ENCODE measurements around the gene CBX4. TPM values are rescaled to one million over a fixed set of nuclear protein-coding genes. Genes with fewer than 3 reads are reported as not detected.
A peak's percentile ranks its signal among the peaks of the same experiment; 100 is the strongest.

Gene CBX4
- total and polyA plus RNA-seq, 10 of the 15 experiments (the other 5 are each of a cell fraction or from before 2014, with no cell fraction given): 0.69 to 24.6 (median 4.2) TPM

GRCh38 chr17:79813297-79814126 is 25.7 kb downstream of the CBX4 start:
- Histone ChIP-seq H3K4me2 (ENCODE audit: control insufficient read depth, insufficient read depth) (peak overlapping the region; percentile 24; the same call in 1 of the 2 replicates), H3K4me1 (ENCODE audit: control insufficient read depth, insufficient read depth, low read length) (peaks cover 26% of the 10 kb centered on the region), H3K9ac (ENCODE audit: control insufficient read depth, insufficient read depth, low read length) (no peak overlapping the region; the same call in 1 of the 2 replicates), H3K4me3 (no peak overlapping the region), H2AFZ (ENCODE audit: control insufficient read depth, low read depth, low read length) (no peak overlapping the region), H4K20me1 (ENCODE audit: control insufficient read depth, insufficient read depth) (no peaks in the 10 kb centered on the region; the same call in 1 of the 2 replicates), H3K79me2 (ENCODE audit: control insufficient read depth, insufficient read depth, low read length) (no peaks in the 10 kb centered on the region), H3K27me3 (replicated peaks in 1 of 2; ENCODE audit: control insufficient read depth in 2 of 2, insufficient read depth in 2 of 2, low read length in 1 of 2) (peaks cover 41 to 42% of the 10 kb centered on the region in 2 experiments), H3K36me3 (ENCODE audit: control insufficient read depth in 2 of 2, insufficient read depth in 2 of 2, low read length in 1 of 2) (no peaks in the 10 kb centered on the region), H3K9me3 (replicated peaks; ENCODE audit: control insufficient read depth, insufficient read depth, low read length) (no peaks in the 10 kb centered on the region), H3K27ac (ENCODE audit: control insufficient read depth, insufficient read depth) (no peak overlapping the region)
- TF ChIP-seq EGR1 (IDR thresholded peaks at IDR 0.05; ENCODE audit: borderline replicate concordance in 1 of 2, low read depth in 2 of 2, low read length in 2 of 2) (peak in 1 of 2 experiments; percentile 51; a peak in 2 of 3 replicates), YY1 (IDR thresholded peaks at IDR 0.05; ENCODE audit: low read depth, low read length) (peak; percentile 92), MXI1 (IDR thresholded peaks at IDR 0.05; ENCODE audit: low read depth, low read length) (no peak), POLR2A (IDR thresholded peaks at IDR 0.05; ENCODE audit: low read depth, low read length) (0 out of 2 replicates have a peak, but pooled peaks have one; percentile 45), TAF1 (IDR thresholded peaks at IDR 0.05; ENCODE audit: borderline replicate concordance, low read depth, low read length) (0 out of 2 replicates have a peak, but pooled peaks have one; percentile 16), BACH1 (IDR thresholded peaks at IDR 0.05; ENCODE audit: borderline replicate concordance) (no peak)
- in situ Hi-C loops (cut with MboI): no loop called here
- 10% methylated on average over 21 of the region's 89 CpGs for WGBS (ENCODE audit: insufficient coverage, insufficient replicate concordance, low lambda C conversion rate, missing lambda C conversion rate)
- CTCF ChIA-PET: interaction anchor here (0.9 to 1.3 kb wide), 2 partner anchors 17 to 26 kb away, joined by 5 to 10 read pairs; partner anchors contain the start of genes CBX4 and CBX8
- POLR2A ChIA-PET: interaction anchor here (0.6 to 0.7 kb wide), 2 partner anchors 16 to 1439 kb away, joined by 4 to 5 read pairs; partner anchors contain the start of gene CBX8
- FAIRE-seq (no peak), DNase-seq (ENCODE audit: low read depth, low spot score) (no peak), ATAC-seq (no peak)
- no TSS peak for BruUV-seq (replicated peaks)
- RAD21 ChIA-PET (ENCODE audit: unreplicated experiment): interaction anchor here (0.8 to 2.5 kb wide), 4 partner anchors 16 to 157 kb away, joined by 4 to 14 read pairs (median 7); partner anchors contain the start of gene CBX8
- SMC1A ChIA-PET (ENCODE audit: uncharacterized antibody, unreplicated experiment): no interaction called here
- intact Hi-C loops (cut with micrococcal nuclease; ENCODE audit: unreplicated experiment): no loop called here
